D721Med (cell line): ENCODE results near the gene EMP2.
"Not testable (repeated sequence)": the region's sequence is repeated elsewhere in the genome, so short reads cannot be mapped to it uniquely, and the experiment has no call there.

Source experiments
- DNase-seq: peaks from one replicate; pipeline ENCODE4 v3.0.0; 2011; ENCODE audit warnings: low spot score; ENCODE audit not compliant: insufficient read length
- FAIRE-seq: peaks from 2 replicates; lab custom pipeline; 2011; peaks lifted over from hg19 to GRCh38; lab: Jason Lieb, UNC
- CTCF ChIP-seq: IDR thresholded peaks from 2 replicates; pipeline ENCODE4 v1.5.1; 2012; ENCODE audit warnings: mild to moderate bottlenecking, control low read depth; ENCODE audit not compliant: insufficient read depth; ENCODE audit errors: missing control alignments

EMP2 gene

GRCh38 chr16:10565167-10565566 lies 15.2 kb downstream of the EMP2 start:
- DNase-seq, result no peak
- TF ChIP-seq CTCF, result no peak

GRCh38 chr16:10564591-10564990 lies 15.8 kb downstream of the EMP2 start:
- no peak for TF ChIP-seq CTCF
- DNase-seq, result no peak
- FAIRE-seq, result no peak

More at GRCh38 chr16:10565167-10565566, 15.2 kb downstream of the EMP2 start:
- FAIRE-seq, result no peak

- TF ChIP-seq CTCF, result no peak
- FAIRE-seq (no peak), DNase-seq (no peak)
Observed at GRCh38 chr16:10562361-10562899, 18.0 kb downstream of the EMP2 start.

- FAIRE-seq (no peak), DNase-seq (no peak)
- no peak for TF ChIP-seq CTCF
Observed at GRCh38 chr16:10561425-10561824, 19.0 kb downstream of the EMP2 start.

- FAIRE-seq (no peak), DNase-seq (no peak)
- TF ChIP-seq CTCF, result no peak
Observed at GRCh38 chr16:10561001-10561400, 19.4 kb downstream of the EMP2 start.

GRCh38 chr16:10559792-10560191 lies 20.6 kb downstream of the EMP2 start:
- DNase-seq, FAIRE-seq: not testable (repeated sequence)

- FAIRE-seq (no peak), DNase-seq (no peak)
- no peak for TF ChIP-seq CTCF
Observed at GRCh38 chr16:10558746-10559641, 21.4 kb downstream of the EMP2 start.
